GM18526 (cell line): ENCODE measurements around the gene BMERB1.

ENCODE experiments used
- POLR2A ChIP-seq: IDR thresholded peaks from 3 replicates; pipeline ENCODE4 v1.6.1; 2011; ENCODE audit not compliant: insufficient read length; ENCODE audit errors: extremely low read depth

Gene BMERB1

GRCh38 chr16:15586716-15587115 is 152.3 kb downstream of the BMERB1 start:
- no peak for TF ChIP-seq POLR2A

GRCh38 chr16:15587152-15587825 is 152.9 kb downstream of the BMERB1 start:
- no peak for TF ChIP-seq POLR2A

GRCh38 chr16:15592324-15592723 is 157.9 kb downstream of the BMERB1 start:
- TF ChIP-seq POLR2A: no peak

- no peak for TF ChIP-seq POLR2A
Observed at GRCh38 chr16:15593235-15593634, 158.8 kb downstream of the BMERB1 start.

GRCh38 chr16:15594711-15595320 is 160.4 kb downstream of the BMERB1 start:
- no peak for TF ChIP-seq POLR2A

GRCh38 chr16:15597135-15597534 is 162.7 kb downstream of the BMERB1 start:
- TF ChIP-seq POLR2A: no peak

GRCh38 chr16:15597822-15598647 is 163.6 kb downstream of the BMERB1 start:
- TF ChIP-seq POLR2A: no peak

- no peak for TF ChIP-seq POLR2A
Observed at GRCh38 chr16:15598648-15599190, 164.3 kb downstream of the BMERB1 start.

- TF ChIP-seq POLR2A: no peak
Observed at GRCh38 chr16:15599303-15600070, 165.1 kb downstream of the BMERB1 start.

GRCh38 chr16:15601212-15601879 is 167.0 kb downstream of the BMERB1 start:
- TF ChIP-seq POLR2A: no peak

- no peak for TF ChIP-seq POLR2A
Observed at GRCh38 chr16:15602285-15603044, 168.1 kb downstream of the BMERB1 start.

- no peak for TF ChIP-seq POLR2A
Observed at GRCh38 chr16:15604460-15605440, 170.4 kb downstream of the BMERB1 start.
